GM19397 (cell line): ENCODE results near the gene CLSTN2.

Experiments used
- ATAC-seq: cut with Tn5 transposase; IDR thresholded peaks from one replicate; pipeline ENCODE4 v1.9.1; 2021; ENCODE audit warnings: mild to moderate bottlenecking, moderate library complexity; ENCODE audit not compliant: unreplicated experiment

CLSTN2 gene

DNA sequence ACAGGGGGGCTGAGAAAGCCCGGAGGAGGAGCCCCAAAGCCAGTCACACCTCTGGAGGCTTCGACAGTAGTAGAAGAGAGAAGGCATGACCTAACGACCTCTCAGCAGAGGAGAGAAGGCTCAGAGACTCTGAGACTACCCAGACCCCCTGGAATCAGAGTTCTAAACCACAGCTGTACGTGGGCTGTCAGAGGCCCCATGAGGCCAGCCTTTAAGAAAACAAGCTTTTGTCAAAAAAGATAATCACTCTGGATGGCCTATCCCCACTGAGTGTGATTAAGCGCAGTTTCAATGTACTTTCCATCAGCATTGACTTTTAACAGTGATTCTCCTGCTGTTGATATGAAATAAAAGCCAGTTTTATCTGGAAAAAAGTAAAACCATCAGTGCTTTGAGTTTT is 330.3 kb downstream of the CLSTN2 start:
- ATAC-seq = no peak

- ATAC-seq = no peak
Observed at GRCh38 chr3:140268103-140268502, 333.1 kb downstream of the CLSTN2 start.

- no peak for ATAC-seq
Observed at GRCh38 chr3:140268610-140269009, 333.6 kb downstream of the CLSTN2 start.

GRCh38 chr3:140270329-140270728 is 335.3 kb downstream of the CLSTN2 start:
- ATAC-seq = no peak

DNA sequence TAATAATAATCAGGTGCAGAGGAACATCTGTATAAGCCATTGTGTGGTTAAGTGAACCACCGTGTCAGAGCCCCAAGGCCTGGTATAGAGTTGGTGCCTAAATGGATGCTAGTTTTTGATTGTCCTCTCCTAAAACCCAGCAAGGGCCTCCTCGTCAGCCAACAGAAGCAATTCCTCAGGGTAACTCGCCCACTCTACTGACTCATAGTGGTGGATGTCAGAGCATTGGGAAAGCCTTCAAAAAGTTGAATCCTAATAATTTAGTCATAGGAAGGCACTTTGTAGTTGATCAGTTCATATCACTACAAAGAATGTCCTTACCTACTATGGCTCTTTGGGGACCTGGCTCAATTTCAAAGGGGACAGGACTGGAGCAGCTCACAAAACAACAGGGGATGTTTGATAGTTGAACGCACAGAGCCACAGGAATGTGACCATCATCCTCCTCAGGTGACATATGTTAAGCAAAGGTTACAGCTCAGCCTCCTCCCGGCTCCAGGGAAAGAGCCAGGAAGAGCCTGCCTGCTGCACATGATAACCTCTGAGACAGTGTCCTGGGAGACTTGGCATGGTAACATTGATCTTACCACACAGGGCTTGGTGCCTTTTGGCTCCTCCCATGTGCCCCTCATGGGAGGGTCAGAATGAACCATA is 338.7 kb downstream of the CLSTN2 start:
- no peak for ATAC-seq

DNA sequence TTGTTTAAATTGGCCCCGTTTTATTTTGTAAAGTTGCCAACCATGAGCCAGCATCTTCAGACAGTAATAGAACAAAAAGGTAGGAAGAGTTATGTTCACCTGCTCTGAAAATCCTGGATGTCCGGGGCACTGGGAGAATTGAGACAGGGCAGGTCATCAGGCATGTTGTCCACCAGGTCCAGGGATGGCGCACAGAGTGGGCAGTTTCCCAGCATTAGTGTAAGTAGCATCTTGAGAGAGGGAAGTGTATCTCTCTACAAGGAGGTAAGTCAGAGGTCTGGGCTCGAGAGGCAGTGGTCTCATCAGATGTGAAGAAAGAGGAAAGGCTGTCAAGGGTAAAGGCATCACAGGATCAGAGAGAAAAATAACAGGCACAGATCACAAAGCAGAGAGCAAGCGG is 339.4 kb downstream of the CLSTN2 start:
- no peak for ATAC-seq

DNA sequence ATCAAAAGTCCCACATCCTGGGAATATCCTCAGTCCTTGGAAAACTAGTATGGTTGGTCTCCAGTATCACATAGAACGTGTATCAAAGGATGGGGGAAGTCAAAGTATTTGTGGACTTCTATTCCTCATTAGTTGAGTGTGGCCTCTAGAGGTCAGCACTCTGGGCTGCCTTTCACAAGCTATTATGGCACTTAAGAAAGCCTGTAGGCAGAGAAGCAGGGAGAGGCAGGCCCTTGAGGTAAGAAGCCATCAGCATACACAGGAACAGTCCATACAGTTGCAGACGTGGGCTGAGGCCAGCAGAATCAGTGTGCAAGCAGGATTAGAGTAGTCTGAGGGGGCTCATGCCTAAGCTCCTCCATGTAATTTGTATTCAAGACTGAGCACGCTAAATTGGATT is 341.7 kb downstream of the CLSTN2 start:
- no peak for ATAC-seq

GRCh38 chr3:140277886-140278285 is 342.9 kb downstream of the CLSTN2 start:
- no peak for ATAC-seq

DNA sequence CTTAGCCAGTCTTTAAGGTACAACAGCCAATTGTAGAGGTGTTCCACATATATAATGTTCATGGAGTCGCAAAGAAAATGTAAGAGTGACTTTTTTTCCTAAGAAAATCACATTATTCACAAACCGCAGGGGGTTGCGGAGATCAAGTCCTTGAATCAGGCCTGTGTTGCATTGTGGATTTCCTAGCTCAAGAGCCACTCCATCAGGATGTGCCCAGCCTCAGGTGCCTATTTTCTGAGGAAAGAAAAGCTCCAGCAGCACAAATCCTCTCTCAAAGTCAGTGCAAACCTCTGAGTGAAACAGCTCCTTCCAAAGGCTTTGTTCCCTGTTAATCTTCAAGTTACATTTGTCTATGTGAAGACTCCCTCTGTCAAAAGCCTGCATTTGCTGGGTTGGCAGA is 349.4 kb downstream of the CLSTN2 start:
- no peak for ATAC-seq

- no peak for ATAC-seq
Observed at GRCh38 chr3:140285380-140285779, 350.4 kb downstream of the CLSTN2 start.

DNA sequence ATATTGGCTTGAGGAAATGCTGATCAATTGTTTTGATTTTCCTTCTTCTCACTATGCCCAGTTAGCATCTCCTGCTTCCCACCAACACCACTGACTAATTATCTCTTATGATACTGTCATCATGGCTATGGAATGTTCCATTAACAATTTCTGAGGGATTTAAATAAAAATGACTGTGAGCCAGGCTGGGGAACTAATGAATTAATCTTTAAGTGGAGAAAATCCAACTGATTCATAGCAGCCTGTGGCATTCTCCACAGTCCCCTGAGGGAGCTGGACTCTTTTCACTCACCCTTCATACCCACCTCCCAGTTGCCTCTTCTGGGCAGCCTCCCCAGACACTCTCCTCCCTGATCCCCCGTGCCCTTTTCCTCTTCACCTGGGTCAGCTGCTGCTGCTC is 353.6 kb downstream of the CLSTN2 start:
- ATAC-seq = no peak

DNA sequence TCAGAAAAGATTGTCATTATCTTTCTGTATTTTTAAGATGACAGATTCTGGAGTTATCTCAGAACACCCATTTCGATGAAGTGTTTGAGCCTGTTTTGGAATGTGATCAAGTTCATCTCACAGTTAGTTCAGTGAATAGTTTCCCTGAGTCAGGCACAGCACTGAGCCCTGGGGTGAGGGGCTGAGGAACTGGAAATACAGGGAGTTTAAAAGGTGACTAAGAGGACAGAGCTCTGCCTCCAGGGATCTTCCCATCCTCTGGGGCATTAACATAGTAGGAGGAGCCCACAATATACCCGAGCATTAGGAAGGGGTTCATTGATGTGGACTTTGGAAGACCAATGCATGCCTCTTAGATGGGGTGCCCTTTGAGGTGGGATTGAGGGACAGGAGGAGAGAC is 355.1 kb downstream of the CLSTN2 start:
- no peak for ATAC-seq

DNA sequence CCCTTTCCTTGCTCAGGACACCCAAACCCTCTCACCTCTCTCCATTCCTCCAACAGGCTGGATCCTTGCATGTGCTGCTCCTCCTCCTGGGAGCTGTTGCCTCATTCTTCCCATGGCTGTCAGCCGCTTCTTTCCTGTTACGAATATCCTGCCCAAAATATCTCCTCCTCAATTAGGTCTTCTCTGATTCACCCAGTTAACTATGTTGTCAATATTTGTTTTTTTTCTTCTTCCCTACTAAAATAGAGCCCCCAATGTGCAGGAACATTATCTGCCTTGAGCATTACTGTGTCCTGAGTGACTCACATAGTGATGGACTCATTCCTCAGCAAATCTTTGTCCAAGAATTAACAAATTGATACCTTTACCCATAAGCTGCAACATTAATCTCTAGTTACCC is 357.2 kb downstream of the CLSTN2 start:
- ATAC-seq = no peak

- no peak for ATAC-seq
Observed at GRCh38 chr3:140292684-140293083, 357.7 kb downstream of the CLSTN2 start.

DNA sequence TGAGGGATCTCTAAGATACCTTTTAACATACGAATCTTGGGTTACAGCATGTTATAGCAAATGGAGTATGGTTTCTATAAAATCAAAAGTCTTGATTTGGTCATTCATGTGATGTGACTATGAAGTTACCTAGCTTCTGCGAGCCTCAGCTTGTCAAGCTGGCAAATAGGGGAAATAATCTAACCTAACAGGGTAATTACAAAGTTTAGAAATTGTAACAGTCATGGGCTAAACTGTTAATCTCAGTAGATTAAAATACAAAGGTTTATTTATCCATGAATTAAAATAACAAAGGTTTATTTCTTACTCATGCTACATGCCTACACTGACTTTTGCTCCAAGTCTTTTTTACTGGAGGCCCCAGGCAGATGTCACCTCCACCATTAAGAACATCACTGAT is 359.1 kb downstream of the CLSTN2 start:
- no peak for ATAC-seq

GRCh38 chr3:140296796-140297352 is 361.9 kb downstream of the CLSTN2 start:
- ATAC-seq = no peak

DNA sequence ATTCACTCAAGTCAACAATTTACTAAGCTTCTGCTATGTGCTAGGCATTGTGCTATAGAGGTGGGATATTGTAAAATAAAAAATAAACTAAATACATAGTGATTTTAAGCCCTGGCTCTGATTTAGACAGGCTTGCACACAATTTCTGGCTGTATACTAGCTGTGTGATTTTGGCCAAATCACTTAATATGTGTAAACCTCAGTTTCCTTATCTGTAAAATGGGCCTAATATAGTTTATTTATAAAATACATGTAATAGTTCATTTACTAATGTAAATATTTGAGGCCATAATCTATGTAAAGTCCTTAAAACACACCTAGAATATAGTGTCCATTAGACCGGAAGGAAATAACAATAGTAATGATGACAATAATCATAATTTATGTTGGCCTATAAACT is 363.1 kb downstream of the CLSTN2 start:
- no peak for ATAC-seq

GRCh38 chr3:140298569-140299070 is 363.6 kb downstream of the CLSTN2 start:
- no peak for ATAC-seq

GRCh38 chr3:140303875-140304274 is 368.9 kb downstream of the CLSTN2 start:
- no peak for ATAC-seq

GRCh38 chr3:140308535-140308934 is 373.6 kb downstream of the CLSTN2 start:
- no peak for ATAC-seq

- ATAC-seq = no peak
Observed at GRCh38 chr3:140311428-140311827, 376.4 kb downstream of the CLSTN2 start.

GRCh38 chr3:140315955-140316354 is 381.0 kb downstream of the CLSTN2 start:
- ATAC-seq = no peak

GRCh38 chr3:140316466-140316865 is 381.5 kb downstream of the CLSTN2 start:
- ATAC-seq = no peak
